GM21619 (cell line): ENCODE measurements around the gene GNG11.
"Not testable (repeated sequence)": the region's sequence is repeated elsewhere in the genome, so short reads cannot be mapped to it uniquely, and the experiment has no call there.

Source experiments
- ATAC-seq: cut with Tn5 transposase; IDR thresholded peaks from one replicate; pipeline ENCODE4 v1.9.1; 2021; ENCODE audit not compliant: unreplicated experiment

Gene GNG11

DNA sequence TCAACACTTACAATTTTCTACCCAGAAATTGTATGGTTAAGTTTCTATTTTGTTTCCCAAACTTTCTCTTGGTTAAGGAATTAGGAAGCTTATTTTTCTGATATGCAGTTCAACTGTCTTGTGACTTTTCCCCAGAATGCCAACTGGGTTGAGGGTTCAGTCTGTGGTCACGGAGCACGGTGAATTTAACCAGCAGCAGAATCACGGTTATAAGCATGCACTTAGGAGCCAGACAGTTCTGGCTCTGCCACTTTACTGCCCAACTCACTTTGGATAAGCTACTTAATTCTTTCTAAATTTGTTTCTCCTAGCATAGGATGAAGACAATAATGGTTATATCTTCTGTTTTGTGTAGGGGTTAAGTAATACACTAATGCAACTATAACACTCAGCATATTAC lies 10.3 kb upstream of the GNG11 start:
- ATAC-seq: not testable (repeated sequence)

- ATAC-seq: peak; percentile 63
Observed at GRCh38 chr7:93911661-93912060, 9.9 kb upstream of the GNG11 start.

GRCh38 chr7:93913197-93913596 lies 8.3 kb upstream of the GNG11 start:
- no peak for ATAC-seq

DNA sequence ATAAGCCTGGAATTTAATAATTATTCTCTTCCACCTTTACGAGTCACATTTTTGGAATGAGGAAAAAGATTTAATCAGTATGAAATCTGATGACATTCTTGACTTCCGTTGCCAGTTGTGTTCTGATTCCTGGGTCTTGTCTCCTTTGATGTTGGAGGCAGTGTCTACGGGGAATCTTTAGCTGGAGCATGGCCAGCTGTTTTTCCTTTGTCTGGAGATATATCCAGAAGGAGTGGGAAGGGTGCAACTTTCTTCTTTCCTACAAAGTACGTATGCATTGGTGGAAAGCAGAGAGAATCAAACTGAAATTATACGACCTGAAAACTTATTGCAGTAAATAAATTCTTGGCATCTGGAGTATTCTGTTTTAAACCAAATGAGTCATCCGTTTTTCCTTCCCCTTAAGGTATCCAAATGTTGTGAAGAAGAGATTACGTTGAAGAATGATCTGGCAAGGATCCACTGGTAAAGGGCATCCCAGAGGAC lies 6.9 kb upstream of the GNG11 start:
- no peak for ATAC-seq

DNA sequence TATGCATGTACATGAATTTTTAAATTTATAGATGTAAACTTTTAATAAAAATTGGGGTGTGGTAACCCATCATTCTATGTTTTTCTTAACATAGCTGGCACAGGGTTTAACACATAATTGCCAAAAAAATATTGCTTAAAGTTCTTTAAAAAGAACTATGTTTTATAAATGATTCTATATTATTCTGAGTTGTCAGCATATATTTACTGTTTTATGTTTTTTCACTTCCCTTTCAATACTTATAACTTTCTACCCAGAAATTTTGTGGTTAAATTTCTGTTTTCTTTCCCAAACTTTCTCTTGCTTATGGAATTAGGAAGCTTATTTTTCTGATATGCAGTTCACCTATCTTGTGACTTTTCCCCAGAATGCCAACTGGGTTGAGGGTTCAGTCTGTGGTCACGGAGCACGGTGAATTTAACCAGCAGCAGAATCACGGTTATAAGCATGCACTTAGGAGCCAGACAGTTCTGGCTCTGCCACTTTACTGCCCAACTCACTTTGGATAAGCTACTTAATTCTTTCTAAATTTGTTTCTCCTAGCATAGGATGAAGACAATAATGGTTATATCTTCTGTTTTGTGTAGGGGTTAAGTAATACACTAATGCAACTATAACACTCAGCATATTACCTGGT lies 6.2 kb upstream of the GNG11 start:
- not testable (repeated sequence) for ATAC-seq

GRCh38 chr7:93915888-93916287 lies 5.6 kb upstream of the GNG11 start:
- peak; percentile 77 for ATAC-seq

DNA sequence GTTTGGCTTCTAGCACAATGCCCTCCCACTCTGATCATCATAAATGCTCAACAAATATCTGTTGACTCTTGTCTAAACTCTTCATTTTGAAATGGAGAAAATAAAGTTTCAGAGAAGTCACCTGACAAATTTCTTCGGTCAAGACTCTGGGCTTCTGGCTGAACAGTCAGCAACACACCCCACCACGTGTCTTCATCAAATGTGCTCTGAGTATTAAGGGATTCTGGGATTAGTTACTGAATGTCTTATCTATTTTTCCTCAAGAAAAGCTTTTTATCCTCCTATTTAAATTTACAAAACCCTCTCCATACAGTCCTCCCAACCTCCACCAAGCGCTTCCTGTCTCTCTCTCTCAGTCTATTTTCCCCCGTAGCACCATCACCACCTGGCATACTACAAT lies 5.2 kb upstream of the GNG11 start:
- ATAC-seq: not testable (repeated sequence)

- ATAC-seq: no peak
Observed at GRCh38 chr7:93920496-93921182, 896 bp upstream of the GNG11 start.

DNA sequence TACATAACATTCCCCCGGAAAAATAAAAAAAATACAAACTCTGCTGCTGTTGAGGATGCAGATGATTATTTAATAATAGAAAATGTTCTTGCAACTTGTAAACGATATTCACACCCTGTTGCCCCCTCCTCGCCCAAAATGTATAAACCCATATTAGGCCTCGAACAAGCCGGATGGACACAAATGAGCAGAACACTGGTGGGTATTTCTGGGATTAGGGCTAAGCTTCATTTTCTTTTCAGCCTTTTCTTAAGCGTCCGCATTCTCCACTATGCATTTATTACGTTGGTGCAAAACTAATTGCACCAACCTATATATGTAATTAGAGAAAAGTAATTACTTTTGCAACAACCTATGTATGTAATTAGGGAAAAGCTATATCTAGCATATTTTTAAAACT lies 349 bp upstream of the GNG11 start:
- ATAC-seq: no peak

DNA sequence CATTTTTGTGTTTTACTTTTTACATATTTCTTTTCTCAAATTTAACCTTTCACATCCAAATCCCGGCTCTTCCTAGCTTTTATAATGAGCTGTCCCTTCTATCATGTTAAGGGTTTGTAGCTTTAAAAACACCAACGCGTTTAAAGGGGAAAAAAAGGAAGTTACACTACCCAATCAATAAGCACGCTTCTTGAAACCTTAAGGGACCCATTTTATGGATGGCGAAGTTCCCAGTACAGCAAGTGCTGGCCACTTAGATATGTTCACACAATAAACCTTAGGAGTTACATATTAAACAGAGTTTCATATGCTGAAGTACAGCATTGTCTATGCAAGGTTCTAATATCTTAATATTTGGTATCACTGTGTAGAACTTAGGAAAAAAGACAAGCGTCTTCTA lies 1.8 kb downstream of the GNG11 start:
- ATAC-seq: no peak

DNA sequence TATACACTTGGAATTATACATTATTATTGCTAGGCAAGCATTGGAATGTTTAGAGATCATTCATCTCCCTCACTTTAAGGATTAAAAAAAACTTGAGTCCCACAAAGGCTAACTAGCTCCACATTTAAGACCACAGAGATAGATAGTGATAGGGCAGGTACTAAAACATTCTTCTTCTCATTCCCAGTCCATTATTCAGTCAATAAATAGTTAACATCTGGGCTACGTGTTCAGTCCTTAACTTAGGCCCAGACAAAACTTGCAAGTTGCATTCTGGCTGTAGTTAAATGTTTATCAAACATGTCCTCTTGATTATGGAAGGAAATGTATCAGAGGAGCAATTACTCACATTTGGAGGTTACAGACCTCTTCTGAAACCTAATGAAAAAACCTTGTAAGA lies 2.4 kb downstream of the GNG11 start:
- no peak for ATAC-seq

DNA sequence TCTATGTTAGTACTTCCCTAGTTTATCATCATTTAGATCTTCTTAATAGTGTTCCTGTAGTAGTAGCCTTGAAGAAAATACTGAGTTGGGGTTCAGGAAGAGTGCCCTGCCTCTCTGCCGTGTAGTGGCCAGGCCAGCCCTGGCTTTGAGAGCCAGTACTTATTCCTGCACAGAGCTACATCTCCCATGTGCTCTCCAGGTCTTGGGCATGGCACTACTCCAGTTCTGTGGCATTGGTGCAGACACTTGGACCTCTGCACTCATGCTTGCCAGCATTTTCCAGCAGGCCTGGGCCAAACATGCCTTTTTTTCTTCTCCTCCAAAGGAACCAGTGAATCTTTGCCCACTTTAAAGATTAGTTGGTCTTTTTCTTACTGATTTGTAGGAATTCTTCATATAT lies 5.3 kb downstream of the GNG11 start:
- no peak for ATAC-seq

DNA sequence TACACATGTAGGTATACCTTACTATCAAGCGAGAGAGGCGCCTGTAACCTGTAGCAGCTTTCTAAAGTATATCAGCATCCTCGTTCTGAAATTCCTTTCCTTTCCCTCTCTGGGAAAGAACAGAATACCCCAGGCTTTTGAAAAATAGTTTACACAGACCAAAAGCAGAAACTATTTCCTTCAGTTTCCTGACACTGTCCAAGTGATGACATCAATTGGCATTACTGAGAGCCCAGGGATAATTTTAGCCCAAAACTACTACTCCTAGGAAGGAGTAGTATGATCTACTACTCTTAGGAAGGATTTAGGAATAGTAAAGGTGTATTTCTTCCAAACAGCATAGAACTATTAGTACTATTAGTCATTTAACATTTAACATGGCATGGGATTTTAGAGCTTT lies 6.0 kb downstream of the GNG11 start:
- ATAC-seq: no peak

GRCh38 chr7:93931655-93932054 lies 10.1 kb downstream of the GNG11 start:
- ATAC-seq: no peak

- no peak for ATAC-seq
Observed at GRCh38 chr7:93933156-93933555, 11.6 kb downstream of the GNG11 start.

DNA sequence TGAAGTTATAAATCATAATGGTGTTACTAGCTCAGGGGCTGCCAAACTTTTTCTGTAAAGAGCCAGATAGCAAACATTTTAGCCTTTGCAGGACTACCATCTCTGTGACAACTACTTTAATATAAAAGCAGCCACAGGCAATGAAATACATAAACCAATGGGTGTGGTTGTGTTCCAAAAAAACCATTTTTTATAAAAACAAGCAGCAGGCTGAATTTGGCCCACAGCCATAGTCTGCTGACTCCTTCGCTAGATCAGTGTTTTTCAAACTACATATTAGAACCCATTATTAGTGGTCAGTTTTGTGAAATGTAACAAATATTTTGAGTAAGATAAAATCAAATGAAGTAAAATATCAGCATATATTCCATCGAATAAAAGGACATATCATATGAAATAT lies 13.6 kb downstream of the GNG11 start:
- ATAC-seq: no peak

GRCh38 chr7:93937818-93938217 lies 16.3 kb downstream of the GNG11 start:
- no peak for ATAC-seq

GRCh38 chr7:93938293-93938692 lies 16.8 kb downstream of the GNG11 start:
- no peak for ATAC-seq

DNA sequence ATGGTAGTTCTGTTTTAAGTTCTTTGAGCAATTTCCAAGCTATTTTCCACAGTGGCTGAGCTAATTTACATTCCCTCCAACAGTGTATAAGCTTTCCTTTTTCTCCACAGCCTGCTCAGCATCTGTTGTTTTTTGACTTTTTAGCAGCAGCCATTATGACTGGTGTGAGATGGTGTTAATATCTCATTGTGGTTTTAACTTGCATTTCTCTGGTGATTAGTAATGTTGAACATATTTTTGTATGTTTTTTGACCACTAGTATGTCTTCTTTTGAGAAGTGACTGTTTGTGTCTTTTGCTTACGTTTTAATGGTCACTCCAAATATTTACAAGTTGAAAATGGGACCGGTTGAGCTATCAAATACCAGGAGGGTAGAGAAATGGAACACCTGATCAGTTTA lies 20.4 kb downstream of the GNG11 start:
- no peak for ATAC-seq

- ATAC-seq: no peak
Observed at GRCh38 chr7:93943816-93944540, 22.4 kb downstream of the GNG11 start.

DNA sequence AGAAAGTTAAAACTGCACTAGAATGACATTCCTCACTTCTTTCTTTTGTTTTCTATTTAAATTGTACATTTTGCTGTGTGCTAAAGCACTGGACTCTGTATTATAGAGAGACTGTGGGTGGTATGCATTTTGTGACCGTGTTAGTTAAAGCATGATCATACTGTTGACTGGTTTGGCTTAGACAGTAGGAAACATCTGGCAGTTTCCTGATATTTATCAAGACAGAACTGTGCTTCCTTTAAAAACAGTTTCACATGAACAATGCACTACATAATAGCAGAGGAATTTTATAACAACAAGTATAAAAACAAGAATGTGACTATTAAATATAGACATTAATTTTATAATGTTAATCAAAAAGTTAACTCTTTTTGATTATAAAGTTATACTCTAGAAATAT lies 23.1 kb downstream of the GNG11 start:
- ATAC-seq: no peak

DNA sequence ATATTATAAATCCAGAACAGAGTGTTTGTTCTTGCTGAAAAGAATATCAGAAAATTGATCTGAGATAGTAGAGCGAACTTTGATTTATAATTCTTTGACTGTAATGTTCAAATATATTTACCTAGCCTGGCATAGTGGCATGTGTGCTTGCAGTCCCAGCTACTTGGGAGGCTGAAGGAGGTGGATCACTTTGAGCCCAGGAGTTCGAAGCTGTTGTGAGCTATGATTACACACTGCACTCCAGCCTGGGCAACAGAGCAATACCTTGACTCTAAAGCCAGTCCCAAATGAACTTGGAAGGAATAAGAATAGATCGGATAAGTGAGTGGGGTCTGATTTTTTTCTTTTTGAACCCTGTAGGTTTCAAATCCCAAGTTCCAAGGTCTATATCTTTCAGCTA lies 23.5 kb downstream of the GNG11 start:
- ATAC-seq: no peak
